Memory B cell (primary cell): ENCODE measurements around the gene CCDC192.
"Not testable (repeated sequence)": the region's sequence is repeated elsewhere in the genome, so short reads cannot be mapped to it uniquely, and the experiment has no call there.

Experiments used
- ATAC-seq: fragments of 150-1000 bp; cut with Tn5 transposase; 2 replicates; pipeline ENCODE4 v1.10.0; 2021; ENCODE audit warnings: low read depth, mild to moderate bottlenecking, moderate library complexity
- DNase-seq, 2 donors: peaks; one replicate each; pipeline ENCODE4 v3.0.0; 2022; ENCODE audit warnings: low spot score in 2 of 2
- H3K27ac Mint-ChIP-seq: one replicate; pipeline ENCODE4 v1.8.0; 2022; ENCODE audit warnings: mild to moderate bottlenecking, moderate library complexity, mixed read lengths
- H3K27me3 Mint-ChIP-seq: one replicate; pipeline ENCODE4 v1.8.0; 2022; ENCODE audit warnings: mixed read lengths
- H3K36me3 Mint-ChIP-seq: one replicate; pipeline ENCODE4 v1.8.0; 2022; ENCODE audit warnings: mild to moderate bottlenecking, mixed read lengths
- H3K4me1 Mint-ChIP-seq: one replicate; pipeline ENCODE4 v1.8.0; 2022; ENCODE audit warnings: mixed read lengths
- H3K4me3 Mint-ChIP-seq: one replicate; pipeline ENCODE4 v1.8.0; 2022; ENCODE audit warnings: mild to moderate bottlenecking, moderate library complexity, mixed read lengths
- H3K9me3 Mint-ChIP-seq: one replicate; pipeline ENCODE4 v1.8.0; 2022; ENCODE audit warnings: mixed read lengths

The CCDC192 gene

GRCh38 chr5:127846884-127847283 lies 143.7 kb downstream of the CCDC192 start:
- ATAC-seq: no peak
- no peaks in the 10 kb centered on the region for H3K36me3 Mint-ChIP-seq
- H3K4me1 Mint-ChIP-seq: no peaks in the 10 kb centered on the region
- H3K27ac Mint-ChIP-seq: no peak overlapping the region
- no peaks in the 10 kb centered on the region for H3K9me3 Mint-ChIP-seq
- no peak for DNase-seq
- H3K27me3 Mint-ChIP-seq: peaks cover 7% of the 10 kb centered on the region
- H3K4me3 Mint-ChIP-seq: no peak overlapping the region

- H3K36me3 Mint-ChIP-seq, DNase-seq, H3K4me1 Mint-ChIP-seq, ATAC-seq, H3K4me3 Mint-ChIP-seq, H3K27ac Mint-ChIP-seq, H3K27me3 Mint-ChIP-seq, H3K9me3 Mint-ChIP-seq: not testable (repeated sequence)
Observed at GRCh38 chr5:127847641-127848040, 144.4 kb downstream of the CCDC192 start.

GRCh38 chr5:127848098-127848497 lies 144.9 kb downstream of the CCDC192 start:
- no peak for ATAC-seq
- no peaks in the 10 kb centered on the region for H3K36me3 Mint-ChIP-seq
- H3K27me3 Mint-ChIP-seq: peaks cover 7% of the 10 kb centered on the region
- H3K4me3 Mint-ChIP-seq: no peak overlapping the region
- DNase-seq: no peak
- H3K27ac Mint-ChIP-seq: no peak overlapping the region
- no peaks in the 10 kb centered on the region for H3K4me1 Mint-ChIP-seq
- H3K9me3 Mint-ChIP-seq: no peaks in the 10 kb centered on the region

- H3K4me3 Mint-ChIP-seq: no peak overlapping the region
- DNase-seq: no peak
- no peaks in the 10 kb centered on the region for H3K4me1 Mint-ChIP-seq
- peaks cover 11% of the 10 kb centered on the region for H3K27me3 Mint-ChIP-seq
- ATAC-seq: no peak
- no peak overlapping the region for H3K27ac Mint-ChIP-seq
- no peaks in the 10 kb centered on the region for H3K9me3 Mint-ChIP-seq
- H3K36me3 Mint-ChIP-seq: no peaks in the 10 kb centered on the region
Observed at GRCh38 chr5:127849408-127849807, 146.2 kb downstream of the CCDC192 start.

GRCh38 chr5:127849891-127850290 lies 146.7 kb downstream of the CCDC192 start:
- Mint-ChIP-seq H3K4me3 (no peak overlapping the region), H3K27ac (no peak overlapping the region)

GRCh38 chr5:127851964-127852363 lies 148.8 kb downstream of the CCDC192 start:
- H3K27ac Mint-ChIP-seq: no peak overlapping the region
- no peak for DNase-seq
- H3K36me3 Mint-ChIP-seq: peaks cover 2% of the 10 kb centered on the region
- H3K27me3 Mint-ChIP-seq: peaks cover 5% of the 10 kb centered on the region
- no peaks in the 10 kb centered on the region for H3K9me3 Mint-ChIP-seq
- ATAC-seq: no peak
- no peak overlapping the region for H3K4me3 Mint-ChIP-seq
- H3K4me1 Mint-ChIP-seq: no peaks in the 10 kb centered on the region

More at GRCh38 chr5:127849891-127850290, 146.7 kb downstream of the CCDC192 start:
- H3K27me3 Mint-ChIP-seq: peaks cover 10% of the 10 kb centered on the region
- no peaks in the 10 kb centered on the region for H3K36me3 Mint-ChIP-seq
- ATAC-seq: no peak
- no peaks in the 10 kb centered on the region for H3K9me3 Mint-ChIP-seq
- no peaks in the 10 kb centered on the region for H3K4me1 Mint-ChIP-seq
- no peak for DNase-seq

GRCh38 chr5:127854520-127854919 lies 151.3 kb downstream of the CCDC192 start:
- Mint-ChIP-seq H3K4me1 (no peaks in the 10 kb centered on the region), H3K9me3 (peaks cover under 1% of the 10 kb centered on the region), H3K4me3 (no peak overlapping the region), H3K27me3 (peaks cover 8% of the 10 kb centered on the region), H3K27ac (no peak overlapping the region), H3K36me3 (peaks cover 3% of the 10 kb centered on the region)
- DNase-seq (no peak), ATAC-seq (no peak)

- ATAC-seq: no peak
- Mint-ChIP-seq H3K36me3 (peaks cover 4% of the 10 kb centered on the region), H3K27me3 (peaks cover 11% of the 10 kb centered on the region), H3K4me1 (no peaks in the 10 kb centered on the region), H3K27ac (no peak overlapping the region), H3K4me3 (no peak overlapping the region), H3K9me3 (peaks cover 4% of the 10 kb centered on the region)
- no peak for DNase-seq
Observed at GRCh38 chr5:127856292-127856691, 153.1 kb downstream of the CCDC192 start.

- no peak for DNase-seq
- no peak overlapping the region for H3K4me3 Mint-ChIP-seq
- ATAC-seq: no peak
- H3K9me3 Mint-ChIP-seq: peaks cover 4% of the 10 kb centered on the region
- no peak overlapping the region for H3K27ac Mint-ChIP-seq
- H3K36me3 Mint-ChIP-seq: peaks cover 4% of the 10 kb centered on the region
- H3K27me3 Mint-ChIP-seq: peaks cover 11% of the 10 kb centered on the region
- no peaks in the 10 kb centered on the region for H3K4me1 Mint-ChIP-seq
Observed at GRCh38 chr5:127858116-127858784, 155.1 kb downstream of the CCDC192 start.

- Mint-ChIP-seq H3K4me1 (no peaks in the 10 kb centered on the region), H3K36me3 (peaks cover 4% of the 10 kb centered on the region), H3K27me3 (peaks cover 7% of the 10 kb centered on the region), H3K9me3 (peaks cover 4% of the 10 kb centered on the region), H3K27ac (no peak overlapping the region), H3K4me3 (no peak overlapping the region)
- ATAC-seq: no peak
- no peak for DNase-seq
Observed at GRCh38 chr5:127860291-127860690, 157.1 kb downstream of the CCDC192 start.

- Mint-ChIP-seq H3K36me3 (peaks cover 2% of the 10 kb centered on the region), H3K27me3 (peaks cover 6% of the 10 kb centered on the region), H3K4me3 (no peak overlapping the region), H3K4me1 (peaks cover 3% of the 10 kb centered on the region), H3K27ac (no peak overlapping the region), H3K9me3 (peaks cover 4% of the 10 kb centered on the region)
- DNase-seq (no peak), ATAC-seq (no peak)
Observed at GRCh38 chr5:127863161-127863560, 160.0 kb downstream of the CCDC192 start.

- DNase-seq (no peak), ATAC-seq (no peak)
- Mint-ChIP-seq H3K27ac (no peak overlapping the region), H3K4me1 (peaks cover 3% of the 10 kb centered on the region), H3K27me3 (peaks cover 4% of the 10 kb centered on the region), H3K9me3 (peaks cover 4% of the 10 kb centered on the region), H3K4me3 (no peak overlapping the region), H3K36me3 (peaks cover 2% of the 10 kb centered on the region)
Observed at GRCh38 chr5:127863610-127864395, 160.6 kb downstream of the CCDC192 start.

- peaks cover 2% of the 10 kb centered on the region for H3K36me3 Mint-ChIP-seq
- peaks cover 3% of the 10 kb centered on the region for H3K4me1 Mint-ChIP-seq
- H3K9me3 Mint-ChIP-seq: peaks cover 3% of the 10 kb centered on the region
- peaks cover 3% of the 10 kb centered on the region for H3K27me3 Mint-ChIP-seq
- ATAC-seq: no peak
- DNase-seq: no peak
- no peak overlapping the region for H3K4me3 Mint-ChIP-seq
- no peak overlapping the region for H3K27ac Mint-ChIP-seq
Observed at GRCh38 chr5:127864511-127864910, 161.3 kb downstream of the CCDC192 start.

- Mint-ChIP-seq H3K36me3 (no peaks in the 10 kb centered on the region), H3K9me3 (no peaks in the 10 kb centered on the region), H3K27ac (no peak overlapping the region), H3K4me3 (no peak overlapping the region), H3K4me1 (peaks cover 3% of the 10 kb centered on the region), H3K27me3 (no peaks in the 10 kb centered on the region)
- ATAC-seq (no peak), DNase-seq (no peak)
Observed at GRCh38 chr5:127865273-127865672, 162.1 kb downstream of the CCDC192 start.
